ENCODE data around the gene RUNX1.
A peak's percentile ranks its signal among the peaks of the same experiment; 100 is the strongest.

Gene RUNX1

DNA sequence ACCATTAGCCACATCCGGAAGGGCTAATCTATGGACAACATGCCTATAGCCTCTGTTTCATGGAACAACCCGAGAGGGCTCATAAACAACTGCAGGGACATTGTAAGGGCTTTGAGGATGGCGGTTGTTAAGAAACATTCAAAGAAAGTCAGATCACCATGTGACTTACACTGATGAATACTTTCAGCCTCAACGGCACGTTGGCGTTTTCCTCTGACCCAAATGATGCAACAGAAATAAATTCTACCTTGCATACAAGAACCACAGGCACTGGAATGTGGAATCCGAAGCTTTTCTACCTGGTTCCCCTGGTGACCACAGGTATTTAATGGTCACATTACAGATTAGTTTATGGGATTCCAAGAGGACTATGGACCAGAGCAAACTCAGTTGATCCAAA lies 273.3 kb downstream of the RUNX1 start:
- Histone ChIP-seq H4K20me1 (no peaks in the 10 kb centered on the region), H3K9ac (no peak overlapping the region), H3K4me1 (no peaks in the 10 kb centered on the region), H3K4me2 (no peak overlapping the region), H3K27me3 (no peaks in the 10 kb centered on the region), H3K36me3 (no peaks in the 10 kb centered on the region), H3K27ac (no peak overlapping the region), H3K4me3 (no peak overlapping the region), H3K9me3 (0 out of 2 replicates have a peak, but pooled peaks cover 6% of the 10 kb centered on the region)
- TF ChIP-seq Cebpa-rat (IDR thresholded peaks at IDR 0.05), result no peak

DNA sequence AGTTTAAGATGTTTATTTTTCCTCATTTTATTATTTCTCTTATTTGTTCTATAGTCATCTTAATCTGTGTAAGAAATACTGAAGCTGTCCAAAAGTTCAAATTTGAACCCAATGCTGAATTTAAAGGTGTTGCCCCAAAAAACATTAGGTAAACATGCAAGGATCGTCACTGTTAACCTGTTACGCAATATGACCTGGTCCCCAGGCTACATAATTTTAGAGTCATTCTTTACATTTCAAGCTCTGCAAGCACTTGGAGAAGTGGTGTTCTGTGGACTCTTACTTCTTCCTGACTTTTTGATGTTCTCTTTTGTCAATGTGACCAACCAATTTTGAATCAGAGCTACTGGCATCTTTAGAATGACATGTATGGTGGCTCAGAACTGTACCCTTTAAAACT lies 274.4 kb downstream of the RUNX1 start:
- no peak overlapping the region for H3K27ac ChIP-seq
- H3K27me3 ChIP-seq, result no peaks in the 10 kb centered on the region
- H3K4me1 ChIP-seq, result no peaks in the 10 kb centered on the region
- no peak overlapping the region for H3K4me3 ChIP-seq
- H4K20me1 ChIP-seq, result no peaks in the 10 kb centered on the region
- 0 out of 2 replicates have a peak, but pooled peaks cover under 1% of the 10 kb centered on the region for H3K9me3 ChIP-seq
- no peaks in the 10 kb centered on the region for H3K36me3 ChIP-seq
- H3K9ac ChIP-seq, result no peak overlapping the region
- H3K4me2 ChIP-seq, result no peak overlapping the region
- peak; percentile 75; the same call in 1 of the 2 replicates for TF ChIP-seq Cebpa-rat (IDR thresholded peaks at IDR 0.05)

DNA sequence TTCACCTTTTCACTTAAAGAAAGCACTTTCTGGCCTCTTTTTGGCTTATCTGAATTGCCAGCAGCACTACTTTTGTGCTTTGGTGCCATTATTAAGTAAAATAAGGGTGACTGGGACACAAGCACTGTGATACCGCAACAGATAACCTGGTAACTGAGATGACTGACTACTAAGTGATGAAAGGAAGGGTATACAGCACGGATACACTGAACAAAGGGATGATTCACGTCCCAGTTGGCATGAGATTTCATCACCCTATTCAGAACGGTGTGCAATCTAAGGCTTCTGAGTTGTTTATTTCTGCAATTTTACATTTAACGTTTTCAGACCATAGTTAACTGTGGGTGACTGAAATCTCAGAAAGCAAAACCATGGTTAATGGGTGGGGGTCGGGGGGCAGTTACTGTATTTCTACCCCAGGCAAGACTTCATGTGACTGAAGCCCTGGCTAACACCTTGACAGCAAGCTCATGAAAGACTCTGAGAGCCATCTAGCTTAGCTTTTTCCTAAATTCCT lies 277.5 kb downstream of the RUNX1 start:
- H3K27me3 ChIP-seq, result no peaks in the 10 kb centered on the region
- no peaks in the 10 kb centered on the region for H4K20me1 ChIP-seq
- no peak overlapping the region for H3K4me3 ChIP-seq
- no peaks in the 10 kb centered on the region for H3K36me3 ChIP-seq
- H3K4me1 ChIP-seq, result no peaks in the 10 kb centered on the region
- no peak overlapping the region for H3K9ac ChIP-seq
- H3K27ac ChIP-seq, result no peak overlapping the region
- no peak for TF ChIP-seq Cebpa-rat (IDR thresholded peaks at IDR 0.05)
- no peak overlapping the region for H3K4me2 ChIP-seq
- H3K9me3 ChIP-seq, result no peaks in the 10 kb centered on the region

DNA sequence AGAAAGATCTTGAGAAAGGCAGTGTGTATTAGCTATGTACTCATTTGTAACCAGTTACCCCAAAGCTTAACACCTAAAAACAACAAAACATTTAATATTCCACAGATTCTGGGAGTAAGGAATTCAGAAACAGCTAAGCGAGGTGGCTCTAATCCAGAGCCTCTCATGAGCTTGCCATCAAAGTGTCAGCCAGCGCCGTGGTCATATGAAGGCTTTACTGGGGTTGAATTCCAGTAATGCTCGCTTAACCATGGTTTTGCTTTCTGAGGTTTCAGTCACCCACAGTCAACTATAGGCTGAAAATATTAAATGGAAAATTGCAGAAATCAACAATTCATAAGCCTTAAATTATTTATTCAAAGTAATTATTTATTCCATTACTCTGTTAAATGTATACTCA lies 278.5 kb downstream of the RUNX1 start:
- no peaks in the 10 kb centered on the region for H4K20me1 ChIP-seq
- no peaks in the 10 kb centered on the region for H3K9me3 ChIP-seq
- H3K27me3 ChIP-seq, result no peaks in the 10 kb centered on the region
- no peak for TF ChIP-seq Cebpa-rat (IDR thresholded peaks at IDR 0.05)
- no peak overlapping the region for H3K4me3 ChIP-seq
- H3K4me2 ChIP-seq, result no peak overlapping the region
- no peak overlapping the region for H3K27ac ChIP-seq
- H3K9ac ChIP-seq, result no peak overlapping the region
- no peaks in the 10 kb centered on the region for H3K36me3 ChIP-seq
- no peaks in the 10 kb centered on the region for H3K4me1 ChIP-seq

DNA sequence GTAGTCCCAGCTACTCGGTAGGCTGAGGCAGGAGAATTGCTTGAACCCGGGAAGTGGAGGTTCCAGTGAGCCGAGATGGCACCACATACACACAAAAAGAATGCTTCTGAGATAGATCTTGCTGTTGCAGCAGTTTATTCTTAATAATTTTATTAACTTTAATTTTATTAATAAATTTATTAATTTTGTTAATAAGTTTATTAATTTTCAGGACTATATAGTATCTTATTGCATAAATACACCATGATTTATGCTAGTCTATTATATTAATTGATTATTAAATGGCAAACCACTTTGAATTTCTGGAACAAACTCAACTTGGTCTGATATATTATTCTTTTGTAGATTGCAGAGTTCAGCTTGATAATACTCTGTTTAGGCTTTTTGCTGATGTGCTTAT lies 280.8 kb downstream of the RUNX1 start:
- no peak overlapping the region for H3K4me3 ChIP-seq
- no peak overlapping the region for H3K9ac ChIP-seq
- H3K27me3 ChIP-seq, result no peaks in the 10 kb centered on the region
- H3K36me3 ChIP-seq, result no peaks in the 10 kb centered on the region
- no peak for TF ChIP-seq Cebpa-rat (IDR thresholded peaks at IDR 0.05)
- no peak overlapping the region for H3K4me2 ChIP-seq
- H3K9me3 ChIP-seq, result peaks cover 5% of the 10 kb centered on the region; the same call in 1 of the 2 replicates
- H3K27ac ChIP-seq, result no peak overlapping the region
- no peaks in the 10 kb centered on the region for H3K4me1 ChIP-seq
- no peaks in the 10 kb centered on the region for H4K20me1 ChIP-seq

DNA sequence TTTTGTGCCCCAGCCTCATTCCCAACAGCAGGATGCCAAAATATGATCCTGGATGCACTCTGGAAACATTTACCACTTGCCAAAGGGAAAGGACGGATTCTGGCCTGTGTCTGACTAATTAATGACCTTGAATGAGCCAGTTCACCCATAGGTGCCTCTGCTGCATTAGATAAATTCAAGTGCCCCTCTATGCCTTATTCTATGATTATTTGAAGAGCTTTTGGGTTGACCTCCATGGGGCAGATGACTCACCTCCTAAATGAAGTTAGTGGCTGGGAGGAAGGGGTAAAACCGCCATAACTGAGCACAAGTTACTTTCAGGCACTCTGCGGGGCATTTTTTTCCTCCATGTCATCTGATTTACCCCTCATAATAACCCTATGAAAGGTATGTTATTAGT lies 282.2 kb downstream of the RUNX1 start:
- no peaks in the 10 kb centered on the region for H3K36me3 ChIP-seq
- H3K4me3 ChIP-seq, result no peak overlapping the region
- no peaks in the 10 kb centered on the region for H3K4me1 ChIP-seq
- TF ChIP-seq Cebpa-rat (IDR thresholded peaks at IDR 0.05), result no peak
- H3K9ac ChIP-seq, result no peak overlapping the region
- no peaks in the 10 kb centered on the region for H3K27me3 ChIP-seq
- no peaks in the 10 kb centered on the region for H4K20me1 ChIP-seq
- H3K27ac ChIP-seq, result no peak overlapping the region
- H3K9me3 ChIP-seq, result peaks cover 5% of the 10 kb centered on the region; the same call in 1 of the 2 replicates
- no peak overlapping the region for H3K4me2 ChIP-seq

DNA sequence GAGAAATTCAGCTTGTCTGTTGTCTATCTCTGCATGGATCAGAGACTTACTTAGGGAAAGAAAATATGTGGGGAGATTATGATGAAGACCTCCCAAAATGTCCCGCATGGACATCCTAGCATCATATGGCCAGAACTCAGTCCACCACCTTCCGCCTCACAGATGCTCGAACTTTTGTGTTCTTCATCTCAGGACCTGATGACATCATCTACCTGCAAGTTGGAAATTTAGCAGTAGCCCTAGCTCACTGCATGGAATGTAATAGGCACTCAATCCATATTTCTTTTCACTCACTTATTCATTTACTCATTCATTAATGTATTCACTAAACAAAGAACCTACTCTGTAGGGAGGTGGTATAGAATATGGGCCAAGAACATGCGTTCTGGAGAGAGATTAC lies 283.5 kb downstream of the RUNX1 start:
- Histone ChIP-seq H3K9me3 (peaks cover 5% of the 10 kb centered on the region; the same call in 1 of the 2 replicates), H3K36me3 (no peaks in the 10 kb centered on the region), H3K27me3 (no peaks in the 10 kb centered on the region), H3K27ac (no peak overlapping the region), H3K9ac (no peak overlapping the region), H3K4me1 (no peaks in the 10 kb centered on the region), H4K20me1 (no peaks in the 10 kb centered on the region), H3K4me3 (no peak overlapping the region), H3K4me2 (no peak overlapping the region)
- no peak for TF ChIP-seq Cebpa-rat (IDR thresholded peaks at IDR 0.05)

DNA sequence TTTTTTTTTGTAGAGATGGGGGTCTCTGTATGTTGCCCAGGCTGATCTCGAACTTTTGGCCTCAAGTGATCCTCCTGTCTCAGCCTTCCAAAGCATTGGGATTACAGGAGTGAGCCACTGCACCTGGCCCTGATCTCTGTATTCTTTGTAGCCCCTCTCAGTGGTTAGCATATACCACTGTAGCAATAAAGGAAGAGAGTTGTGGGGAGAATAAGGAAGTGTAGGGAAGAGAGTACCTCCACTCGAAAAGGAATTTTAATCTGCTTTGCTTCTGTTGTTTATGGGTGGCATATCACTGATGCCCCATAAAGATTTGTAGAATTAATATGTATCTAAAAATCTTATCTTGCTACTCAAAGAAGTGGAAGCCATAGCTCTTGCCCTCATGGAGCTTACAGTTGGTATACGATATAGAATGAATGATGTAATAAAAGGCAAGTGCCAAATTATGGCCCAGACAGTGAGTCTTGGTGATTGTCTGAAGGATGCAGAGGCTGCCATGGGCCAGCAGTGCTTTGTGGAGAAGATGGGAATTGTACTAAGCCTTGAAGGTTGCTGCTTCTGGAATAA lies 284.3 kb downstream of the RUNX1 start:
- Histone ChIP-seq H3K4me3 (no peak overlapping the region), H3K27ac (no peak overlapping the region), H3K4me1 (no peaks in the 10 kb centered on the region), H3K4me2 (no peak overlapping the region), H3K36me3 (no peaks in the 10 kb centered on the region), H3K27me3 (no peaks in the 10 kb centered on the region), H3K9ac (no peak overlapping the region), H4K20me1 (no peaks in the 10 kb centered on the region), H3K9me3 (peaks cover 5% of the 10 kb centered on the region; the same call in 1 of the 2 replicates)
- TF ChIP-seq Cebpa-rat (IDR thresholded peaks at IDR 0.05), result no peak

DNA sequence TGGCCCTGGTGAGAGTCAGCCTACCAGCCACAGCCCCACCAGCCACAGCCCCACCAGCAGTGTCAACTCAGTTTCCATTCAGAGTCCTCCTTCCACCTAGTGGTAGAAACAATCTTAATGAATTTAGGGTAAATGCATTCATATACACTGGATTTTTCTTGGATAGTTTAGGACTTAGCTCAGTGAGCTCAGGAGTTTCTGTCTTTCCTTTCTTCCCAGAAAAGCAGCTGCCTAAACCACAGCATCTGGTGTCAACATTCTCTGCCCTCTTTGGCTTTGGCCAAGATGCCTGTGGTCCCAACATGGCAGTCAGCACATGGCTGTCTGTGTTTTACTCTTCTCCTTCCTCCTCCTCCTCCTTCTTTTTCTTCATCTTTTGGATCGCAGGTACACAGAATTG lies 286.3 kb downstream of the RUNX1 start:
- no peak overlapping the region for H3K9ac ChIP-seq

DNA sequence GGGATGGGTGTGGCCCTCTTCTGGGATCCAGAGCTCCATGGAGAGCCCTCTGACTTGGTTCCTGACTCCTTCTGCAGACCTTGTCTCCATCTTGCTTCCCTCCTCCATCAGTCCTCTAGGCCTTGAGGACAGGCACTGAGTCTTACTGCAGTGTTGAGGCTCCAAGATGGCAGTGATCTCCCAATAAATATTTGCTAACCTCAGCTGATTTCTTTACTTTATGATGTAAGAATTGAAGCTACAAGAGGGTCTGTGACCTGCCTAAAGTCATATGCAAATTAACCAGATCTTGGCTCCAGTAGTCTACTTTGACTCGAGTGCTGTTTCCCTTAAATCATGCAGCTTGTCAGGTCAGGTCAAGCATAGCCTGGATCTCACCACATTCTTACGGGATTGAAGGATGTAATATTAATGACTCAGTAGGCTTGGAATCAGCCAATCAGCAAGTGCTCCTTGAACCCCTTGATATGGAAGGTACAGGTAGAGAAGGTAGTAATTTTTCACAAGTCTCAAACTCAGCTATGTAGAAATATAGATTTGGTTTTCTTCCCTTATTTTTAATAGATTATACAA lies 287.3 kb downstream of the RUNX1 start:
- TF ChIP-seq Cebpa-rat (IDR thresholded peaks at IDR 0.05), result no peak
- H3K9me3 ChIP-seq, result peaks cover 5% of the 10 kb centered on the region; the same call in 1 of the 2 replicates
- no peak overlapping the region for H3K27ac ChIP-seq
- no peak overlapping the region for H3K4me2 ChIP-seq
- no peaks in the 10 kb centered on the region for H3K36me3 ChIP-seq
- H3K27me3 ChIP-seq, result no peaks in the 10 kb centered on the region
- H3K9ac ChIP-seq, result no peak overlapping the region
- H3K4me3 ChIP-seq, result no peak overlapping the region
- H3K4me1 ChIP-seq, result no peaks in the 10 kb centered on the region
- H4K20me1 ChIP-seq, result no peaks in the 10 kb centered on the region

More for the DNA sequence above, 286.3 kb downstream of the RUNX1 start:
- Histone ChIP-seq H3K9me3 (peaks cover 5% of the 10 kb centered on the region; the same call in 1 of the 2 replicates), H3K27me3 (no peaks in the 10 kb centered on the region), H3K27ac (no peak overlapping the region), H4K20me1 (no peaks in the 10 kb centered on the region), H3K4me1 (no peaks in the 10 kb centered on the region), H3K4me2 (no peak overlapping the region), H3K4me3 (no peak overlapping the region), H3K36me3 (no peaks in the 10 kb centered on the region)
- TF ChIP-seq Cebpa-rat (IDR thresholded peaks at IDR 0.05), result no peak

All from BLaER1 (cell line).